Measurements from ENCODE around the gene LIMD2.

LIMD2 gene

GRCh38 chr17:63697341-63698286, 2.3 kb downstream of the LIMD2 start:
- peak; percentile 49 for TF ChIP-seq CTCF (IDR thresholded peaks at IDR 0.05; ENCODE audit: control insufficient read depth, insufficient read depth, low read depth, low read length, missing control alignments)
- no peak overlapping the region for H3K4me3 ChIP-seq (ENCODE audit: control insufficient read depth, low read depth, low read length)

GRCh38 chr17:63696381-63696961, 3.5 kb downstream of the LIMD2 start:
- no peak overlapping the region for H3K4me3 ChIP-seq (ENCODE audit: control insufficient read depth, low read depth, low read length)
- no peak for DNase-seq (ENCODE audit: low read depth)
- peak; percentile 40 for TF ChIP-seq CTCF (IDR thresholded peaks at IDR 0.05; ENCODE audit: control insufficient read depth, insufficient read depth, low read depth, low read length, missing control alignments)

More at GRCh38 chr17:63697341-63698286, 2.3 kb downstream of the LIMD2 start:
- DNase-seq (ENCODE audit: low read depth): no peak

GRCh38 chr17:63695889-63696288, 4.0 kb downstream of the LIMD2 start:
- no peak for TF ChIP-seq CTCF (IDR thresholded peaks at IDR 0.05; ENCODE audit: control insufficient read depth, insufficient read depth, low read depth, low read length, missing control alignments)
- no peak for DNase-seq (ENCODE audit: low read depth)
- H3K4me3 ChIP-seq (ENCODE audit: control insufficient read depth, low read depth, low read length): no peak overlapping the region

- H3K4me3 ChIP-seq (ENCODE audit: control insufficient read depth, low read depth, low read length): no peak overlapping the region
- no peak for DNase-seq (ENCODE audit: low read depth)
- TF ChIP-seq CTCF (IDR thresholded peaks at IDR 0.05; ENCODE audit: control insufficient read depth, insufficient read depth, low read depth, low read length, missing control alignments): no peak
Measured at GRCh38 chr17:63694950-63695773, 4.8 kb downstream of the LIMD2 start.

GRCh38 chr17:63694229-63694949, 5.5 kb downstream of the LIMD2 start:
- DNase-seq (ENCODE audit: low read depth): no peak
- TF ChIP-seq CTCF (IDR thresholded peaks at IDR 0.05; ENCODE audit: control insufficient read depth, insufficient read depth, low read depth, low read length, missing control alignments): no peak
- no peak overlapping the region for H3K4me3 ChIP-seq (ENCODE audit: control insufficient read depth, low read depth, low read length)
